Nasal cavity respiratory epithelium epithelial cell of viscerocranial mucosa (primary cell): ENCODE measurements around the gene ABCC9. TPM values are rescaled to one million over a fixed set of nuclear protein-coding genes. Genes with fewer than 3 reads are reported as not detected.

Experiments used
- total RNA-seq: library from RNA; depleted of rRNA; stranded (reverse); fragments of >200 nt; gene quantifications from 2 replicates; pipeline ENCODE4 v1.2.3, GENCODE V29; 2014

ABCC9 gene
- 0.34 and 0.78 TPM in 2 replicates for total RNA-seq

DNA sequence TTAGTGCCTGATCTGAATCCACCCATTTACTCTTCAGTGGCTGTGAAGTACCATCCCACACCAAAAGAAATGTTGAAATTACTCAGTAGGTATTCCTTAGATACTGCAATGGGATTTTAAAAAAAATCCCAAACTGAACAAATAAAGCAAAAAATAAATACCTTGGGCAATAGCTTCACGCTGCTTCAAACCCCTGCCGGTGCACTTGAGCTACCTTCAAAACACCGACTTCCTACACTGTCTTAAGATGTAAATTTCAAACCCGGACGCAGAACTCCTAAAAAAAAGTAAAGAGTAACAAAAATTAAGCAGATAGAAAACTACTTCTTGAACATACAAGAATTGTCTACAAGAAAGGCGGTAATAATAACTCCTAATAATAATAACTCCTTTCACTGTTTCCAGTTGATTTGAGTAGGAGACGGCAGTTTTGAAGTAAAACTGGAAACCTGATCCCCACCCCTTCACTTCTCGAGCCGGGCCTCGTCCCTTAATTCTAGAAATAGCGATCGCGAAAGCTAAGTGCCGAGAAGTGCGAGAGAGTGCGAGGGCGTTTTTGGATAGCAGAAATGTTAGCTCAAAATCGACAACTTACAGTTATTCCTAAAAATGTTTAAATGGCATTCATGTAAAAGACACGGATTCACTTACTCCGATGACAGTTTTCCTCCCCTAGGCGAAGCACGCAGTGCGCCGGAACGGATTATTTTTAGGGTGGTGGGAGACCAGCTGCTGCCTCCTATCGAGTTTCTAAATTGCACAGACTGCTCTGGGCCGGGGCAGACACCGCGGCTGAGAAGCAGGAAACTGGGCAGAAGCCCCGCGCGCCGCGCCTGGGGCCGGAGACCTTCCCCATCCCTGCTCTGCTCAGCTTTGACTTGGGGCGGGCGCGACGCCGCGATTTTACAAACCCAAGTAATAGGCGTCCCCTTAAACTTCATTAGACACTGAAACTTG is at the start of gene ABCC9:
Gene ABCC9 (minus strand): TSS at position 878 of the 957 bp plus-strand sequence. CDS start 4,752 bp downstream, outside the sequence.

DNA sequence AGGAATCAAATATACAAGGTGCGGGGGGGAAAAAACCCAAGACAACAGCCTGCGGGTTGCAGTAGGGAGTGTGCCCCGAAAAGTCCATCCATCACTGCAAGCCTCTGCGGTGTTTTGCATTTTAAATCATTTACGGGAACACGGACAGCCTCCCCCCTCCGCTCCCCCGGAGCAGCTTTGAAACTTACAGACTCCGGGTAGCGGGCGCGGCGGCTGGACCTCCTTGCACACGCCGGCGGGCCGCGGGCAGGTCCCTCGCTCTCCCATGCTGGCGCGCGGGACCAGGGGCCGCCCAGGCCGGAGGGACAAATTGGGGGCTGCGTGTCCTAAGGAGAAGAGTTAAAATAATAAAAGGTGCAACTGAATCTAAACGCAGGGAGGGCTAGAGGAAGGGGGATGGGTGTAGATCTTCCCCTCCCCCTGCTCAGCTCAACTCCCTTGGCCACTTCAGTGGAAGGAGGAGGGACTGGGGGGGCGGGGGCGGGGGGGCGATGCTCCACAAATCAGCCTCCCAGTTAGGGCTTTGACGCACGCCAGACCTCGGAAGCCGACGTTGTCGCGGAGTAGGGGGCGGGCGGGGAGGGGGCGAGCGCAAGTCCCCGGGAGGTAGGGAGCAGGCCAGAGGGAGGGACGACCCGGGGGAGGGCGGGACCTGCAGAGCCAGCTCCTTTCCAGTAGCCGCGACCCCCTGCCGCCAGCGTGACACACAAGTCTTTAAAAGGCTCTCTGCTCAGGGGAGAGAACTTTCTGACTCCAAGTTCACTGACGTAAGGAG is 166.7 kb downstream of the ABCC9 start, which contains the start of gene KCNJ8:
Gene KCNJ8 (minus strand): TSS at position 349 of the 775 bp plus-strand sequence. CDS start 1,090 bp downstream, outside the sequence.

Other genes starting within 250 kb of the ABCC9 start
- not detected in 2 replicates for gene KCNJ8, start 166.7 kb downstream of the ABCC9 start, total RNA-seq
- gene CMAS, start 104.8 kb upstream of the ABCC9 start, total RNA-seq: 33.2 and 46.3 TPM in 2 replicates